NOMO-1 treated with dmso at 0.1 percent for 144 hours (cell line): ENCODE measurements around the gene TEDC1.
A peak's percentile ranks its signal among the peaks of the same experiment; 100 is the strongest.

Experiments used
- DNase-seq: peaks from one replicate; lab custom pipeline; 2025; ENCODE audit not compliant: unreplicated experiment; lab: John Stamatoyannopoulos, UW

Gene TEDC1

DNA sequence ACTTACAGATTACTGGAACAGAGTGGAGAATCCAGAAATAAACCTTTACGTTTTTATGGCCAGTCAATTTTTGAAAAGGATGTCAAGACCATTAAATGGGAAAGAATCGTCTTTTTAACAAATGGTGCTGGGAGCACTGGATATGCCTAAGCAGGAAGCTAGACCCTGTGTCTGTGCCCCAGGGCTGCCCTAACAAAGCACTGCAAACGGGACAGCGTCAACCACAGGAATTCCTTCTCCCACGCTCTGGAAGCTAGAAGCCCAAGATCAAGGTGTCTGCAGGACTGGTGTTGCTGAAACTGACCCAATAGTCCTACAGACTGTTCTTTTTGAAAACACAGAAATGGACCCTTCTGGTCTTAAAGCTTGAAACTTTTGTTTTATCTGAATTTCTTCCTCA lies 26.1 kb downstream of the TEDC1 start:
- DNase-seq = no peak

DNA sequence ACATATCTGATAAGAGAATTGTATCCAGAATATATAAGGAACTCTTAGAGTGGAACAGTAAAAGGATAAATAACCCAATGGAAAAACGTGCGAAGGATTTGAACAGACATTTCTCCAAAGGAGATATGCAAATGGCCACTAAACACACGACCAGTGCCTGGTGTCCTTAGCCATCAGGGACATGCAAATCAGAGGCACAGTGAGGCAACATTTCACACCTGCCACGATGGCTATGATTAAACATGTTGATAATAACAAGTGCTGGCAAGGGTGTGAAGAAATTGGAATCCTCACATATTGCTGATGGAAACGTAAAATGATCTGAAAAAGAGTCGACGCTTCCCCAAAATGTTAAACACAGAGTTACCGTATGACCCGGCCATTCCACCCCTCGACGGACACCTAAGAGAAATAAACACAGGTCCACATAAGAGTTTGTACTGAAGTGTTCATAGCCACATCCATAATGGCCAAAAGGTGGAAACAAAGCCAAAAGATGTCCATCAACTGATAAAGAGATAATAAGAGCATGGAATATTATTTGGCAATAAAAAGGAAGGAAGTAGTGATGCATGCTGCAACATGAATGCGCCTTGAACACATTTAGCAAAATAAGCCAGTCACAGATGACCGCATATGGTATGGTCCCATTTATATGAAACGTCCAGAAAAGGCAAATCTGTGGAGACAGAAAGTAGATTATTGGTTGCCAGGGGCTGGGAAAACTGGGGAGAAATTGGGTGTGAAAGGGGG lies 29.1 kb downstream of the TEDC1 start:
- no peak for DNase-seq

DNA sequence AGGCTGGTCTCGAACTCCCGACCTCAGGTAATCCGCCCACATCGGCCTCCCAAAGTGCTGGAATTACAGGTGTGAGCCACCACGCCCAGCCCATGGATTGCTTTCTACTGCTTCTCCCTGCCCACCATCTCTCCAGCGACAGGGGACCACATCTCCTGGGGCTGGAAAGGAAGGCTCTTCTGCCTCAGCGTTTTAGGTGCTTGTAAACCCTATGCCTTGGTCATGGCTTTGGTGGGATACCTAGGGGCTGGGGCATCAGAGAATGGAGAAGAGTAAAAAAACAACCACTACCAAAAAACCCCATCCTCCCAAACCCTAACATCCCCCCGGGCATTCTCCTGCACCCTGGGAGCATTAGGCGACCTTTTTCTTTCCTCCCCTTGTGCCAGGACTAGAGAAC lies 34.3 kb downstream of the TEDC1 start:
- no peak for DNase-seq

DNA sequence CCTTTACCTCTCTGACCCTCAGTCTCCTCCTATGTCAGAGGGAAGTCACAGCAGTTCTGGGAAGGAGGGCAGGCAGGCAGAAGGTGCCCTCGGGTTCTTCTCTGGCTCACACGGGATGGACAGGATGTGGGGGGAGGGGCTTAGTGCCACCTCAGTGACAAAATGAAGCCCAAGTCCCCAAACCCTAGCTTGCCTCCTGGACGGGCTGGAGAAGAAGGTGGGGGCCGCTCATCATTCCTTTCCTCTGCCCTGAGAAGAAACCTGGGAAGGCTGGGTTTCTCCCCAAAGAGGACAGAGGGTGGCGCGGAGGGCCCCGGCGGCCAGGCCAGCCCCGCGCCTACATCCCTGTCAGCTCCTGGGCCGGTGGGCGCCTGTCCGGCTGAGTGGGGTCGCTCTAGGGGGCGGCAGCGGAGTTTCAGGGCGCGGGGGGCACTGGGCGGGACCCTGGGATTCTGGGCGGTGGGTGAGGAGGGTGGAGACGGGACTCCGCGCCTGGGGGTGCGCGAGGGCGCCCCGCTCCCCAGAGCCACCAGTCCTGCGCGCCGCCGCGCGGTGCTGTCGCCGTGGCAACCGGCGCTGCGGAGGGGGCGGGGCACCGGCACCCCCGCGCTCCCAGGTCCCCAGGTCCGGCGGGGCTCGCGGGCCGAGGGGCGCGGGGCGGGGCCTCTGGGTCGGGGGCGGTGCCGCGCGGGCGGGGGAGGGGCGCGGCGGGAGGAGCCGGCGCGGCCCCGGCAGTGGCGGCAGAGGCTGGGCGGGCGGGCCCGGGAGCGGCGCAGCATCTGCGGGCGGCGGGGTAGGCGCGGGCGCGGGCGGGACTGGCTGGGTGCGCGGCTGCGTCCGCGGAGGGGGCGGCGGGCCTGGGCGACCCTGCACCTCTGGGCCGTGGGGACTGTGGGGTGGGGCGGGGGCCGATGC lies 35.1 kb downstream of the TEDC1 start, which contains the start of gene TMEM121:
TSS of gene TMEM121 (plus strand) at position 723 of the 915 bp plus-strand sequence. CDS start 2,252 bp downstream, outside the sequence.
- DNase-seq = no peak

DNA sequence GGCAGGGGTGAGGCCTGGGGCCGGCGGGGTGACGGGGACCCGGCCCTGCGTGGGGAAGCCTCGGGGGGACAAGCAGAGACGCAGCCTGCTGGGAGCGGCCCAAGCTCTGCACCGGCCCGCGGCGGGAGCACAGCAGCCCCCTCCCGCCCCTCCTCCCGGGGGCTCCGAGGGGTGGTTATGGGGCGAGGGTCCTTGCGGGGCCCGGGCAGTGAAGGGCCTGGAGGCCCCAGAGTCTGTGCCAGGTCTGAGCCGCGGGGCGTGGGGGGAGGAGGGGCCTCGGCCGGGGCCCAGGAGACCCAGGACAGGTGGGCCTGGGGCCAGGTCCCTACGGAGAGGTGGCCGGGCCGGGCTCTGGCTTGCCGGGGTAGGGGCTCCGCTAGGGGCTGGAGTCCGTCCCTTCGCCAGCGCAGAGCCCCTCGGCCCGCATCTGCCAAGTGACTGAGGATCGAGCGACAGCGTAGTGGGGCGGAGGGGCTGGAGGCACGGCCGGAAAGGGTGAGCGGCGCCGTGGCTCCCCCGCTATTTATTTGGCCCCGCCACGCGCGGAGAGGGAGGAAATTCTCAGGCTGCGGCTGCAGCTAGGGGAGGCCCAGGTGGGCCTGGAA lies 35.8 kb downstream of the TEDC1 start:
- DNase-seq = no peak

DNA sequence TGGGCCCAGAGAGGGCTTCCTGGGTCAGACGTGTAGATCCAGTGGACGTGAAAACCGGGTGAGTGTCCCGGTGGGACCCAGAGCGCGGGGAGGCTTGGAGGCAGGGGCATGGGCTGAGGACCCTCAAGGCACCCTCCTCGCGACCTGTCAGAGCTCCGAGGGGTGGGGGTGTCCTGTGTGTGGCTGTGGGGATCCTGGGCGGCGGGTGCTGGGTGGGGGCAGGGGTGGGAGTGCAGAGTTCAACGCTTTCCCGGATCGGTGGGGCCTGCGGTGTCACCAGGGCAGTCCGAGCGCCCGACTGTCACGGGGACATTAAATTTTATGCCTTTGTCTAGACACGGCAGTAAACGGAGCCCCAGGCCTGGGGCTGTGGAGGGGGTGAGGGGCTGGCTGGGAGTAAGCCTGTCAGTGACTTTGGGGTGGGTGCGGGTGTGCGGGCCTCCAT lies 36.4 kb downstream of the TEDC1 start:
- no peak for DNase-seq

DNA sequence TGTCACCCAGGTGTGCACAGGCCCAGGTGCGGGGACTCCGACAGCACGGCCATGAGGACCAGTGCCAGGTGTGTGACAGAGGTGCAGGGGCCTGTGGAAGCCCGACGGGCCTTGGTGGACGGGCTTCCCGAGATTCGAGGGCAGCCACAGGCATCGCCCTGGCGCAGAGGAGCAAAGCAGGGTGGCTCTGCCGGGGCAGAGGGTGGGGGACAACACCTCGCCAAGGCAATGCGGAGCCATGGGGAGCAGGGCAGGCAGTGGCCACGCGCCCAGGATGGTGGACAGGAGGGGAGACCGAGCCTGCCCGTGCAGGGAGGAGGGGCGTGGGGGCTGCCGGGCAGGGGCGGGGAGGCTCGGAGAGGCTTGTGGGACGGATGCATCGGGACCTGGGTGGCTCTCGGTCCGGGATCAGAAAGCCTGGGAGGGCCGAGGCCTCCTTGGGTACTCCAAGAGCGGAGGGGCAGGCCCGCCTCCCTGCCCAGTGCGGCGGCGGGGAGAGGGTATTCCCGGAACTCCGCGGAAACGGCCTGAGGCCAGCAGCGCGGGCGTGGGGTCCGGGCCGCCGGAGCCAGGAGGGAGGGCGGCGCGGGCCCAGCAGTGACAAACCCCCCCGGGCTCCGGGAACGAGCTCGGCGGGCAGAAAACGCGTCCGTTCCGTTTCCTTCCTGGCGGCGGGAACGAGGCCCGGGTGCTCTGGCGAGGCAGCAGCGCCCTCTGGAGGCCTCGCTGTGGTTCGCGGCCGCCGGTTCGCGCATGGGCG lies 37.0 kb downstream of the TEDC1 start:
- peak; percentile 36 for DNase-seq

DNA sequence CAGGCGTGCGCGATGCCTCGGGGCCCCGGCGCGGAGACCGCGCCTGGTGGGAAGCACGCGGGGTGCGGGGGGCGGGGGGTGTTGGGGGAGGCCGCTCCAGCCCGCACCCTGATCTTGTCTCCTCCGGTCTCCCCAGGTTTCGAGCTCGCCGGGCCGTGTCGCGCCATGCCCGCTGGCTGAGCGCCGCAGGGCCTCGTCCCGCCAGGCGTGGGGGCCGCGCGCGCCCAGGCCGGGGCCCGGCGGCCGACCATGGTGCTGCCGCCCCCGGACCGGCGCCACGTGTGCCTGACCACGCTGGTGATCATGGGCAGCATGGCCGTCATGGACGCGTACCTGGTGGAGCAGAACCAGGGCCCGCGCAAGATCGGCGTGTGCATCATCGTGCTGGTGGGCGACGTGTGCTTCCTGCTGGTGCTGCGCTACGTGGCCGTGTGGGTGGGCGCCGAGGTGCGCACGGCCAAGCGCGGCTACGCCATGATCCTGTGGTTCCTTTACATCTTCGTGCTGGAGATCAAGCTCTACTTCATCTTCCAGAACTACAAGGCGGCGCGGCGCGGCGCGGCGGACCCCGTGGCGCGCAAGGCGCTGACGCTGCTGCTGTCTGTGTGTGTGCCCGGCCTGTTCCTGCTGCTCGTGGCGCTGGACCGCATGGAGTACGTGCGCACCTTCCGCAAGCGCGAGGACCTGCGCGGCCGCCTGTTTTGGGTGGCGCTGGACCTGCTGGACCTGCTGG lies 37.7 kb downstream of the TEDC1 start:
- DNase-seq = no peak

DNA sequence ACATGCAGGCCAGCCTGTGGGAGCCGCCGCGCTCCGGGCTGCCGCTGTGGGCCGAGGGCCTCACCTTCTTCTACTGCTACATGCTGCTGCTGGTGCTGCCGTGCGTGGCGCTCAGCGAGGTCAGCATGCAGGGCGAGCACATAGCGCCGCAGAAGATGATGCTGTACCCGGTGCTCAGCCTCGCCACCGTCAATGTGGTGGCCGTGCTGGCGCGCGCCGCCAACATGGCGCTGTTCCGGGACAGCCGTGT lies 38.2 kb downstream of the TEDC1 start:
- DNase-seq = no peak

DNA sequence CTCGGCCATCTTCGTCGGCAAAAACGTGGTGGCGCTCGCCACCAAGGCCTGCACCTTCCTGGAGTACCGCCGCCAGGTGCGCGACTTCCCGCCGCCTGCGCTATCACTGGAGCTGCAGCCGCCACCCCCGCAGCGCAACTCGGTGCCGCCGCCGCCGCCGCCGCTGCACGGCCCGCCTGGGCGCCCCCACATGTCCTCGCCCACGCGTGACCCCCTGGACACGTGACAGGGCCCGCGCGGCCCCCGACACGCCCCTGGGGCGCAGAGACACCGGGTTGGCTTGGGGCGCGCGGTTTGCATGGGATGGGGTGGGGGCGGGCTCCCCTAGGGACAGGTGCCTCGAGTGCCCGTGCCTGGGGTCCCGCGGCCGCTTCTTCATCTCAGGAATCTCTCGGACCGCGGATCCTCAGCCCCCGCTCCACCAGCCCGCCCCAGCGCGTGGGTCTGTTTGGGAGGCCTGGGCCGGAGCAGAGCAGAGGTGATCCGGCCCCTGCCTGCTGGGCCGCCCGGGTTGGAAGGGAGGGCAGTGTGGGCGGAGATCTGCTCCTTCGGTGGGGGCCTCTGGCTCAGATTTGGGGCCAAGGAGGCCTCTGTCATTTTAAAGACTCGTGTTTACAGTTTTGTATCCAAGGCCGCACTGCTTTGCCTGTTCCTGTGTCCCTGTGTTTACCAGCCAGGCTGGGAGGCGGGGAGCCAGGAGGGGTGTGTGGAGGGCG lies 38.7 kb downstream of the TEDC1 start:
- no peak for DNase-seq

DNA sequence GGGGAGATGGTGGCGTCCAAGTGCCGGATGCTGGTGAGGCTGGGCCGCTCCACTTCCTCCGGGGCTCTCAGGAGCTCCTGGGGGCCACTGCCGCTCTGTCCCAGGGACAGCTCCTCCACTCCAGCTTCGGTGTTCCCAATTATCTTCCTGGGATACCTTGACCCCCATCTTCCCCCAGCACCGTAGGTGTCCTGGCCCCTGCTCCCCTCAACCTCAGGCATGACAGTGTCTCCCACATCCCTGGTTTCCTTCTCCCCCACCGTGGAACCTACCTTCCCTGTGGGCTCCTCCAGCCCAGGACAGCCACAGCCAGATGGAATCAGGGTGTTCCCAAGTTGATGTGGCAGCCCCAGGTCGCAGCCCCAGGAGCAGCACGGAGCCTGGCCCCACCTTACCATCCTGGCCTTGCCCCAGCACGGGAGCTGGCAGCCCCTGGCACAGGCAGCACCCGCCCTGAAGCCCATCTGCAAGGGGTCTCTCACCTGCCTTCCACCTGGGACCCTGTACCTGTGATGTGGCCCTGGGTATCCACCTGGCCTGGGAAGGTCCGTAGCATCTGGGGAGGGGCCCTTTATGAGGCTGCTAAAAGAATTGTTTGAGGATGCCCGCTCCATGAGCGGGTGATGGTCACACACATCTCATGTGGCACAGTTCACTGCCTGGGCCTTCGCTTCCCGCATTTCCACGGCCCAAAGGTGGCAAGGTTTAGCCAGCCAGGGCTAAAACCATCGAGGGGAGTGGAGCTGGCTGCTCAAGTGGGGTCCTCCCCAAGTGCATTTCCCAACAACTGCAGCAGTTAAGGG lies 39.4 kb downstream of the TEDC1 start:
- no peak for DNase-seq

DNA sequence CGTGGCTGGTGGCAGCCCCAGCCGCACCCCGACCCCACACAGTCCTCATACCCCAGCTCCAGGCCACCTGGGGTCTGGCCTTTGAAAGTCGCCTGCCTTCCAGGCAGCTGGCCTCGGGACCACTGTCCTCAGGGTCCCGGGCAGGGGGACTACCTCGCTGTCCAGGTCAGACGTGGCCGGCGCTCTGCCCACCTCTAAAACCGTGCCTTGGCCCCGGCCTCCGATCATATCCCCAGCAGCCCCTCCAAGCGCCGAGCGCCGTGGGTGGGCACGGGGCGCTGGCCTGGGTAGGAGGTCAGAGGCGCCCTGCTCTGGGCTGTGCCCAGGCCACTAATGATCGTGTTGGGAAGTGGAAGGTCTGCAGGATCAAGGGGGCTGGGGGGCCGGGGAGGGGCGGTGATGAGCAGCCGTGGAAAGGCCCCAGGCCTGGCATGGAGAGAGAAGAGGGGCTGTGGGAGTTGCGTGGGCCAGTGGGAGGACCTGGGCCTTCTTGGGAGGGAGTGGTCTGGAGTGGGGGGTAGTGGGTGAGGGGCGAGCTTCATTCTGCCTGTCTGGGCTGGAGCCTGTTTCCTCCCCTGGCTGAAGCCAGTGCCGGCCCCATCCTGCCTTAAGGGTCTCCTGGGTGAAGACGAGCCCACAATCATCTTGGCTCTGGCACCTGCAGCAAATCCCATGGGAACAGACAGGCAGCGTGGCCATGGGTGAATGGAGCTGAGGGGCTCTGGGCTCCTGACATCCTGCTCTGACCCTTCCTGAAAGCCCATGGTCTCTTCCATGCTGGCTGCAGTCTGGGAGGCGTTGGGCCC lies 40.2 kb downstream of the TEDC1 start:
- no peak for DNase-seq

DNA sequence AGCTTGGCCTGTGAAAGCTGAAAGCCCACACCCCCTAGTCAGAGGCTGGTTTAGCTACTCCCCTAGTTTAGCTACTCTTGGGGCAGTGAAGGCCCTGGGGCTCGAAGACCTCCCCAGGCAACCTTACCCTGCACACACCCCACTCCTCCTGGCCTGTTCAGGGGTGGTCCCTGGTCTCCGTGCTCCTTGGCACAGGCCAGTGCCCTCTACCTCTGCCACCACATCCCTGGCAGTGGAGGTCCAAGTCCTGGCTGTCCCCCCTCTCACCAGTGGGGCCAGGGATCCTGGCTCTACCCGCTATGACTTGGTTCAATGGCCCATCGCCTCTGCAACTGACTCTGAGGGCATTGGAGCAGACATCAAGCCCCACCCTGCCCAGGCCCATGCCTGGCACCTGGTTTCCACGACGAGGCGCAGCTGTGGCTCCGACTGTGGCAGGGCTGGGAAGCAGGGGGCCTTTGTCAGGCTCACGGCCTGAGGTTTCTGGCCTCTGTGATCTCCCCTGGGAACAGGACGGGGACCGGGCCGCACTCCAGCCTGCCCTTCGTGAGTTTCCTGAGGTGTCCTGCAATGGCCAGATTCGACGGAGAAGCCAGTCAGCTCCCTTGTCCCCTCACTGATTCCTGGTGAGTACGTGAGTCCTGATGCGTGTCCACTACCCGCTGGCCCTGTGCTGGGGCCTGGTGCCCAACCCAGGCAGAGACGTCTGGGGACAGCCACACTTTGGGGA lies 41.0 kb downstream of the TEDC1 start:
- no peak for DNase-seq

DNA sequence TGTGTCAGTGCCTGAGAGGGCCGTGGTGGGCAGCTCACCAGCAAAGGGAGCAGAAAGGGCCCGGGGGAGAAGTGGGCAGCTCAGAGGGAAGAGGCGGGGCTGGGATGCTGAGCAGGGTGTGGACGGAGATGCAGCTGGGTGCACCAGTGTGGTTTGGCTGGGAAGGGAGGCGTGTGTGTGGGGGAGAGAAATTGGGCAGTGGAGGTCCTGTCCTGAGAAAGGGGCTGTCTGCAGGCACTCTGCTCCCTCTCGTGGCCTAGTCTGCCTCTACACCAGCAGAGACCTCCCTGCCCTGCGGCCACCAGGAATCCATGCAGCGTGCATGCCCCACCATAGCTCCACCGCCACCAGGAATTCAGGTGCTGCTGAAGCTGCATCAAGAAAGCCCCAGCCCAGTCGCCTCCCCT lies 41.7 kb downstream of the TEDC1 start:
- no peak for DNase-seq

DNA sequence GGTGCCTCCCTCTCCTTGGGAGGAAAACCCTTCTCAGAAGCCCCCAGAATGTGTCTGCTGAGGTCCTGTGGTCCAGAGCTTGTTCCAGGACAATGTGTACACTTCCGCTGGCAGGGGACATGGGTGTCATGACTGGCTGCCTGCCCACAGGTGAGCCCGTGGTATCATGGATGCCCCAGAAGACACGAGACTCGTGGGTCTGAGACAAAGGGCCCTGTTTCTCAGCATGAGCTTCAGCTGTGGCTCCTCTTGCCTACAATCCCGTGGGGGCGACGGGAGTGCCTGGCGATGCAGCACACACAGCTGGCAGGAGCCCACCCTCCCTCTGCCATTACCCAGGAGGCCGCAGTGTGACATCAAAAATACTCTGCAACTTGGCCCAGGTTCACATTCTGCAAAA lies 42.3 kb downstream of the TEDC1 start:
- no peak for DNase-seq

DNA sequence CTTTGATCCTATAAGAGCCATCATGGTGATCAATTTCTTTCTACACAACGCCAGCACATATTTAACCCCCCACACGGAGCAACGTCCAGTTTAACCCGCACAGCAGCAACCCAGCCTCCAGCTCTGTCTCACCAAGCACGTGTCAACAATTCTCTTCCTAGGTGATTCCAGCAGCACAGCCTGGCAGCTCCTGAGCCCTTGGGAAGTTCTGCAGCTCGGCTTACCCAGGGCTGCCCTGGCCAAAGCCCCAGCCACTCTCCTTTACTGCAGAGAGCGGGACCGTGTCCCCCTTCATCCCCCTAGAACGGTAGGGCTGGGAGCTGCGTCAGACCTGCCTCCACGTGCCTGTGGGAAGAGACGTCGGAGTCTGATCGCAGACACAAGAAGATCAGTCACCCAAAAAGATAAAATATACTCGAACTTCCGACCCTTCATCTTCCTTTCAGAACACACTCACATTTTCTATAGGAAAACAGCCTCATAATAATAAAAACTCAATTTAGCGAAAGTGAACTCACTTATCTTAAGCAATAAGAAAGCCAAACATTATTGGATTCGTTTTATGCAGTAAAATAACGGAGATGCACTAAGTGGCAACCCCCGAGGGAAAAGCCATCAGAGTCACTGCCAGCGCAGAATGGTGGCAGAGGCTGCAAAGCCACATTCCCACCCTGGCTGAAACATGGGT lies 42.9 kb downstream of the TEDC1 start:
- no peak for DNase-seq

DNA sequence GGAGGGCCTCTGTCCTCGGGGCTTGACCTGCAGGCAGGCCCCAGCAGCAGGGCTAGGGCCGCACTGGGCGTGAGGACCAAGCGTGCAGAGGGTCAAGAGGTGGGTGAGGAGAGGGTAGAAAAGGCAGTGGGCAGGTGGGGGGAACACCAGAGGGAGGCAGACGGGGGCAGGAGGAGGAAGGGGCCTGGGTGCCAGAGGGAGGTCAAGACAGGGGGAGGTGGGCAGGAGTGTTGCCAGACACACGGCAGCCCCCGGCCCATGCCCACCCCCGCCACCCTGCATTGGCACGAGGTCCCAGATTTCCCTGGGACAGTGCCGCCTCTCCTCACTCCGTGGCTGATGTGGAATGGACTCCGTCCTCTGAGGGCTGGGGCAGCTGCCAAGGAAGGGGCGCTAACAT lies 43.5 kb downstream of the TEDC1 start:
- DNase-seq = no peak
